Endodermal cell (in vitro differentiated cells): ENCODE measurements around the gene ROR1. TPM values are rescaled to one million over a fixed set of nuclear protein-coding genes. Genes with fewer than 3 reads are reported as not detected.

Source experiments
- DNase-seq: peaks from one replicate; pipeline ENCODE4 v3.0.0-alpha.2; 2017
- H3K27ac ChIP-seq: 2 replicates; pipeline ENCODE4 v1.5.1; 2013; ENCODE audit warnings: mild to moderate bottlenecking, low read depth, low read length, moderate library complexity
- H3K27me3 ChIP-seq: 2 replicates; pipeline ENCODE4 v1.6.1; 2013; ENCODE audit warnings: mild to moderate bottlenecking, low read length, moderate library complexity; ENCODE audit not compliant: insufficient read depth, control insufficient read depth, poor library complexity, severe bottlenecking
- H3K36me3 ChIP-seq: 2 replicates; pipeline ENCODE4 v1.7.0; 2013; ENCODE audit warnings: mild to moderate bottlenecking, low read length, moderate library complexity; ENCODE audit not compliant: control insufficient read depth, insufficient read depth
- H3K4me1 ChIP-seq: one replicate; pipeline ENCODE4 v1.7.0; 2013; ENCODE audit warnings: low read length; ENCODE audit not compliant: control insufficient read depth, insufficient read depth
- H3K4me3 ChIP-seq: 2 replicates; pipeline ENCODE4 v1.5.1; 2013; ENCODE audit warnings: mild to moderate bottlenecking, low read length, moderate library complexity
- H3K9ac ChIP-seq: 2 replicates; pipeline ENCODE4 v1.6.1; 2013; ENCODE audit warnings: mild to moderate bottlenecking, low read length, moderate library complexity; ENCODE audit not compliant: poor library complexity, severe bottlenecking; ENCODE audit errors: extremely low read depth
- H3K9me3 ChIP-seq: 2 replicates; pipeline ENCODE4 v1.6.1; 2013; ENCODE audit warnings: mild to moderate bottlenecking, low read length, moderate library complexity; ENCODE audit not compliant: control insufficient read depth
- H3K27ac Mint-ChIP-seq: 2 replicates; pipeline ENCODE4 v1.8.0; 2020; ENCODE audit warnings: mixed read lengths
- H3K27me3 Mint-ChIP-seq: 2 replicates; pipeline ENCODE4 v1.8.0; 2021; ENCODE audit warnings: mild to moderate bottlenecking, mixed read lengths; ENCODE audit not compliant: insufficient read depth
- H3K36me3 Mint-ChIP-seq: 2 replicates; pipeline ENCODE4 v1.8.0; 2020; ENCODE audit warnings: low read depth, mixed read lengths
- H3K4me1 Mint-ChIP-seq: 2 replicates; pipeline ENCODE4 v1.8.0; 2020; ENCODE audit warnings: mixed read lengths
- H3K4me3 Mint-ChIP-seq: 2 replicates; pipeline ENCODE4 v1.8.0; 2020; ENCODE audit warnings: mild to moderate bottlenecking, moderate library complexity, mixed read lengths
- H3K9me3 Mint-ChIP-seq: 2 replicates; pipeline ENCODE4 v1.8.0; 2020; ENCODE audit warnings: mild to moderate bottlenecking, mixed read lengths
- WGBS, 2 experiments: methylation state at CpG; one replicate each; pipeline versions ENCODE4 v1.1.5 to v1.1.7; 2013; ENCODE audit warnings: missing lambda C conversion rate in 2 of 2, mixed read lengths in 1 of 2; ENCODE audit not compliant: insufficient coverage in 1 of 2, insufficient read length in 1 of 2; 5-methylcytosine and 5-hydroxymethylcytosine counted together
- total RNA-seq, 2 donors: library from RNA; stranded (reverse); fragmentation: NEBNext Ultra II Directional in 1 of 2; extraction: Animal tissue kit (Norgen Biotek cat#: 25700) in 1 of 2; gene quantifications; 2 replicates in 1 of 2; 3 replicates in 1 of 2; pipeline ENCODE4 v1.2.1, GENCODE V29; 2021
- TF ChIP-seq, protein P1 (sequence below): fragments of 200-600 bp; sonication (generic); conservative IDR thresholded peaks from 2 replicates; pipeline ENCODE4 v1.5.0; 2021; ENCODE audit warnings: antibody characterized with exemption, mild to moderate bottlenecking

ROR1 gene
- total RNA-seq, 2 donors from 2014 or later: 77.4 to 77.9 TPM

GRCh38 chr1:64127297-64127696, 353.5 kb downstream of the ROR1 start:
- no peaks in the 10 kb centered on the region for H3K27me3 ChIP-seq
- peaks cover 7% of the 10 kb centered on the region for H3K4me1 ChIP-seq
- no peaks in the 10 kb centered on the region for H3K27me3 Mint-ChIP-seq
- no peak for DNase-seq
- H3K4me3 Mint-ChIP-seq: no peak overlapping the region
- peaks cover 11% of the 10 kb centered on the region for H3K4me1 Mint-ChIP-seq
- H3K9me3 Mint-ChIP-seq: no peaks in the 10 kb centered on the region
- no peaks in the 10 kb centered on the region for H3K9me3 ChIP-seq
- H3K4me3 ChIP-seq: no peak overlapping the region
- TF ChIP-seq, protein P1, sequence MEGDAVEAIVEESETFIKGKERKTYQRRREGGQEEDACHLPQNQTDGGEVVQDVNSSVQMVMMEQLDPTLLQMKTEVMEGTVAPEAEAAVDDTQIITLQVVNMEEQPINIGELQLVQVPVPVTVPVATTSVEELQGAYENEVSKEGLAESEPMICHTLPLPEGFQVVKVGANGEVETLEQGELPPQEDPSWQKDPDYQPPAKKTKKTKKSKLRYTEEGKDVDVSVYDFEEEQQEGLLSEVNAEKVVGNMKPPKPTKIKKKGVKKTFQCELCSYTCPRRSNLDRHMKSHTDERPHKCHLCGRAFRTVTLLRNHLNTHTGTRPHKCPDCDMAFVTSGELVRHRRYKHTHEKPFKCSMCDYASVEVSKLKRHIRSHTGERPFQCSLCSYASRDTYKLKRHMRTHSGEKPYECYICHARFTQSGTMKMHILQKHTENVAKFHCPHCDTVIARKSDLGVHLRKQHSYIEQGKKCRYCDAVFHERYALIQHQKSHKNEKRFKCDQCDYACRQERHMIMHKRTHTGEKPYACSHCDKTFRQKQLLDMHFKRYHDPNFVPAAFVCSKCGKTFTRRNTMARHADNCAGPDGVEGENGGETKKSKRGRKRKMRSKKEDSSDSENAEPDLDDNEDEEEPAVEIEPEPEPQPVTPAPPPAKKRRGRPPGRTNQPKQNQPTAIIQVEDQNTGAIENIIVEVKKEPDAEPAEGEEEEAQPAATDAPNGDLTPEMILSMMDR: no peak
- H3K36me3 Mint-ChIP-seq: peaks cover 2% of the 10 kb centered on the region
- H3K9ac ChIP-seq: no peak overlapping the region
- 86 to 92% methylated on average over 2 to 3 of the region's 3 CpGs for WGBS, 2 experiments
- H3K27ac ChIP-seq: no peak overlapping the region
- no peak overlapping the region for H3K27ac Mint-ChIP-seq
- no peaks in the 10 kb centered on the region for H3K36me3 ChIP-seq

DNA sequence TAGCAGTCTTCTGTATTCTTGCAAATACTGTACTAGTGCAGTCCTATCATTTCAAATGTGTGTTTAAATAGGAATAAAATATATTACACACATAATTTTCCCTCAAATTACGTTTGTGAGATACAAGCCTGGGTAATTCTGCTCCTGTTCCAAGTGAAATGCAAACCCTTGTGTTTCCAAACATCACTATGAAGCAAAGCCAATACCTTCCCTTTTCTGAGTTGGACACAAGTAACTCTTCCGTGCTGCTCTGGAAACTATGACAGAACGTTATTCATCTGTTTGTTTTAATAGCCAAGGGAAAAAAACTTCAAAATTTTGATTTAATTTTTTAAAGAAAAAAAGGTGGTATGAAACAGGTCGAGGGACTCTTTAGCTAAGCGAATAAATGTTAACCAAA, 355.9 kb downstream of the ROR1 start:
- Histone ChIP-seq H3K27ac (no peak overlapping the region), H3K36me3 (no peaks in the 10 kb centered on the region), H3K4me1 (peaks cover 7% of the 10 kb centered on the region), H3K9me3 (no peaks in the 10 kb centered on the region), H3K4me3 (no peak overlapping the region), H3K27me3 (no peaks in the 10 kb centered on the region), H3K9ac (no peak overlapping the region)
- DNase-seq: no peak
- Mint-ChIP-seq H3K4me3 (no peak overlapping the region), H3K4me1 (peaks cover 11% of the 10 kb centered on the region), H3K27me3 (no peaks in the 10 kb centered on the region), H3K9me3 (no peaks in the 10 kb centered on the region), H3K36me3 (peaks cover 2% of the 10 kb centered on the region), H3K27ac (no peak overlapping the region)
- WGBS, 2 experiments: 92 to 94% methylated on average over 5 of the region's 5 CpGs
- TF ChIP-seq, protein P1: no peak

DNA sequence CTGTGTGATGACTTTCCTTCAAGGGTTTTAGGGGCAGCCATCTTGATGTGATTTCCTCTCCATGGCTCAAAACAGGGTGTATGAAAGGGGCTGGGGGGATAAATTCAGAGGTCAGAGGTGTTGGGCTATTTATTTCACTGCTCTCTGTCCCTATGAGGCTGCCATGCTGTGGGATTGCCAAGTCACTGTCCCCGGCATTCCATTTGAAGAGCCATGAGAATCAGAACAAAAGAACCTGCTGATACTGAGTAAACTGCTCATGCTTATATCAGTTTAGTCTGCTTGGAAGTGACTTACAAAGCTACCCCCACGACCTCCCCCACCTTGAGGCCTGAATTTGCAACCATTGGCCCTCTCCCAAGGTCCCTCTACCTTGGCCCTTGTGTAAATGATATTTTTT, 357.3 kb downstream of the ROR1 start:
- TF ChIP-seq, protein P1: no peak
- peak overlapping the region; percentile 77 for H3K27ac Mint-ChIP-seq
- Histone ChIP-seq H3K36me3 (no peaks in the 10 kb centered on the region), H3K27ac (no peak overlapping the region), H3K4me3 (no peak overlapping the region), H3K27me3 (no peaks in the 10 kb centered on the region), H3K9me3 (no peaks in the 10 kb centered on the region), H3K4me1 (peaks cover 7% of the 10 kb centered on the region), H3K9ac (no peak overlapping the region)
- no peak overlapping the region for H3K4me3 Mint-ChIP-seq
- no peaks in the 10 kb centered on the region for H3K9me3 Mint-ChIP-seq
- H3K36me3 Mint-ChIP-seq: peaks cover 2% of the 10 kb centered on the region
- peaks cover 11% of the 10 kb centered on the region for H3K4me1 Mint-ChIP-seq
- no peaks in the 10 kb centered on the region for H3K27me3 Mint-ChIP-seq
- WGBS, 2 experiments: 53 to 63% methylated on average over 1 to 2 of the region's 2 CpGs
- no peak for DNase-seq
